Measurements from ENCODE around the gene ANGPT4.

DNA sequence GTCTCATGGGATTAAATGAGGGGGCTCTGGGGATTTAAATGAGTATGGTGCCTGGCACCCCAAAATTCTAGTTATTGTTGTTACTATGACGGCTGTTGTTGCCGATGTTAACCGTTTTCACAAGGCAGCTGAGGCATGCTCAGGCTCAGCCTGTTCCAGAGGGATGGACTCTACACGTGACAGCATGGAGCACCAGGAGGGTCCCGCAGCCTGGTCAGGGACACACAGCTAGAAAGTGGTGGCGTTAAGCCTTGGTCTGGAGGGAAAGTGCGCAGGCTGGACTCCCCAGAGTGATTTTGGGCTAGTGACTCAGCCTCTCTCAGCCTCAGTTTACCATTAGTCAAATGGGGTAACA lies 75.7 kb downstream of the ANGPT4 start:
- no peak for TF ChIP-seq CTCF (IDR thresholded peaks at IDR 0.05)
- TF ChIP-seq POLR2AphosphoS5 (IDR thresholded peaks at IDR 0.05), result no peak
- TF ChIP-seq POLR2A (IDR thresholded peaks at IDR 0.05), result no peak

Measured in suprapubic skin (tissue), 4 donors.